ENCODE data around the gene SS18.

SS18 gene

GRCh38 chr18:26057344-26057773, 33.1 kb downstream of the SS18 start:
- no peak overlapping the region for H3K4me3 ChIP-seq (ENCODE audit: low read depth, low read length)
- in situ Hi-C loops (cut with HindIII; ENCODE audit: low sequenced_read_pairs): no loop called here
- no peak for DNase-seq (ENCODE audit: low read depth)
- TF ChIP-seq CTCF (IDR thresholded peaks at IDR 0.05; ENCODE audit: low read depth, low read length, missing control alignments): no peak

GRCh38 chr18:26056291-26056690, 34.1 kb downstream of the SS18 start:
- DNase-seq (ENCODE audit: low read depth): no peak
- in situ Hi-C loops (cut with HindIII; ENCODE audit: low sequenced_read_pairs): no loop called here
- H3K4me3 ChIP-seq (ENCODE audit: low read depth, low read length): no peak overlapping the region
- TF ChIP-seq CTCF (IDR thresholded peaks at IDR 0.05; ENCODE audit: low read depth, low read length, missing control alignments): no peak

- H3K4me3 ChIP-seq (ENCODE audit: low read depth, low read length): no peak overlapping the region
- TF ChIP-seq CTCF (IDR thresholded peaks at IDR 0.05; ENCODE audit: low read depth, low read length, missing control alignments): no peak
- no peak for DNase-seq (ENCODE audit: low read depth)
- in situ Hi-C loops (cut with HindIII; ENCODE audit: low sequenced_read_pairs): no loop called here
Observed at GRCh38 chr18:26052505-26052904, 37.9 kb downstream of the SS18 start.

- DNase-seq (ENCODE audit: low read depth): no peak
- in situ Hi-C loops (cut with HindIII; ENCODE audit: low sequenced_read_pairs): no loop called here
- H3K4me3 ChIP-seq (ENCODE audit: low read depth, low read length): no peak overlapping the region
- no peak for TF ChIP-seq CTCF (IDR thresholded peaks at IDR 0.05; ENCODE audit: low read depth, low read length, missing control alignments)
Observed at GRCh38 chr18:26051843-26052242, 38.6 kb downstream of the SS18 start.

- no peak for TF ChIP-seq CTCF (IDR thresholded peaks at IDR 0.05; ENCODE audit: low read depth, low read length, missing control alignments)
- in situ Hi-C loops (cut with HindIII; ENCODE audit: low sequenced_read_pairs): no loop called here
- DNase-seq (ENCODE audit: low read depth): no peak
- H3K4me3 ChIP-seq (ENCODE audit: low read depth, low read length): no peak overlapping the region
Observed at GRCh38 chr18:26046419-26047077, 43.9 kb downstream of the SS18 start.

- DNase-seq (ENCODE audit: low read depth): no peak
- in situ Hi-C loops (cut with HindIII; ENCODE audit: low sequenced_read_pairs): no loop called here
- H3K4me3 ChIP-seq (ENCODE audit: low read depth, low read length): no peak overlapping the region
- no peak for TF ChIP-seq CTCF (IDR thresholded peaks at IDR 0.05; ENCODE audit: low read depth, low read length, missing control alignments)
Observed at GRCh38 chr18:26044807-26045206, 45.6 kb downstream of the SS18 start.

Data from astrocyte of the cerebellum (primary cell).